Keratinocyte (primary cell): ENCODE measurements around the gene RASGRF2.

Source experiments
- EZH2 ChIP-seq: IDR thresholded peaks from one replicate; pipeline ENCODE4 v1.6.1; 2012; ENCODE audit warnings: inconsistent platforms, mild to moderate bottlenecking, low read length, moderate library complexity
- TF ChIP-seq, protein P1 (sequence below), 3 experiments: IDR thresholded peaks in 1 of 3; conservative IDR thresholded peaks in 1 of 3; optimal IDR thresholded peaks in 1 of 3; 2 replicates in 2 of 3; 3 replicates in 1 of 3; pipeline versions ENCODE3 to v1.5.1; 2011; ENCODE audit warnings: low read length in 3 of 3, mild to moderate bottlenecking in 3 of 3, moderate library complexity in 2 of 3, control low read depth in 1 of 3, inconsistent platforms in 1 of 3; ENCODE audit not compliant: insufficient read depth in 2 of 3; ENCODE audit errors: extremely low read depth in 1 of 3

DNA sequence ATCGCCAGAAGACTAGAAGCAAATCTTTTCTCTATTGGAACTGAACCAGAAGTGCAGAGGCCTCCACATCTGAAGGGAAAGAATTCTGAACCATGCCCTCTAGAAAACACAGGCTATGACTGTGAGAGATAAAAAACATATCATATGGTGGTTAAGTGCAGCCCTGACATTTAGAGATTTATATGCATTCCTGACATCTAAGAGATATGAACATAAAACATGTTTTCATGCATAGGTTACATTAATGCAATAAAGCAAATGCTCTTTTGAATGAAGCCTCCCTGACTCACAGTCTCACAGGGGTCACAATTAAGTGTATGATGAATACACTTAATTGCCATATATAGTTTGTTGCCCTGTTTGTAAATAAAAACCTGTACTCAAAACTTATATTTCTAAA lies 244.0 kb downstream of the RASGRF2 start:
- TF ChIP-seq, protein P1, sequence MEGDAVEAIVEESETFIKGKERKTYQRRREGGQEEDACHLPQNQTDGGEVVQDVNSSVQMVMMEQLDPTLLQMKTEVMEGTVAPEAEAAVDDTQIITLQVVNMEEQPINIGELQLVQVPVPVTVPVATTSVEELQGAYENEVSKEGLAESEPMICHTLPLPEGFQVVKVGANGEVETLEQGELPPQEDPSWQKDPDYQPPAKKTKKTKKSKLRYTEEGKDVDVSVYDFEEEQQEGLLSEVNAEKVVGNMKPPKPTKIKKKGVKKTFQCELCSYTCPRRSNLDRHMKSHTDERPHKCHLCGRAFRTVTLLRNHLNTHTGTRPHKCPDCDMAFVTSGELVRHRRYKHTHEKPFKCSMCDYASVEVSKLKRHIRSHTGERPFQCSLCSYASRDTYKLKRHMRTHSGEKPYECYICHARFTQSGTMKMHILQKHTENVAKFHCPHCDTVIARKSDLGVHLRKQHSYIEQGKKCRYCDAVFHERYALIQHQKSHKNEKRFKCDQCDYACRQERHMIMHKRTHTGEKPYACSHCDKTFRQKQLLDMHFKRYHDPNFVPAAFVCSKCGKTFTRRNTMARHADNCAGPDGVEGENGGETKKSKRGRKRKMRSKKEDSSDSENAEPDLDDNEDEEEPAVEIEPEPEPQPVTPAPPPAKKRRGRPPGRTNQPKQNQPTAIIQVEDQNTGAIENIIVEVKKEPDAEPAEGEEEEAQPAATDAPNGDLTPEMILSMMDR (optimal IDR thresholded peaks at IDR 0.05 in 1 of 3, IDR thresholded peaks at IDR 0.05 in 1 of 3, conservative IDR thresholded peaks at IDR 0.05 in 1 of 3; ENCODE audit: extremely low read depth in 1 of 3, insufficient read depth in 2 of 3, low read length in 3 of 3) = no peak
- TF ChIP-seq EZH2 = no peak
